Measurements from ENCODE around the gene ARPC5L. TPM values are rescaled to one million over a fixed set of nuclear protein-coding genes. Genes with fewer than 3 reads are reported as not detected.

ARPC5L gene
- total and polyA plus RNA-seq, 9 of the 15 experiments (the other 6 are each of a cell fraction or from before 2014, with no cell fraction given), result 25.4 to 113 (median 63.8) TPM

- TF ChIP-seq SRSF1 (IDR thresholded peaks at IDR 0.05; ENCODE audit: low read depth, low read length), result no peak
- no peak for TF ChIP-seq ZNF408 (CRISPR knock-in tag; IDR thresholded peaks at IDR 0.05; ENCODE audit: low read depth)
- TF ChIP-seq ZNF384 (IDR thresholded peaks at IDR 0.05; ENCODE audit: low read depth, low read length), result no peak
- peak; percentile 76; the same call in 1 of the 2 replicates for TF ChIP-seq FOXP4 (CRISPR knock-in tag; IDR thresholded peaks at IDR 0.05; ENCODE audit: borderline replicate concordance)
- TF ChIP-seq MLX (CRISPR knock-in tag; conservative IDR thresholded peaks at IDR 0.05), result peak in 1 of 2 experiments; percentile 17; a peak in 1 of 4 replicates
- TF ChIP-seq ZSCAN29 (IDR thresholded peaks at IDR 0.05), result no peak
- TF ChIP-seq BHLHE40 (IDR thresholded peaks at IDR 0.05; ENCODE audit: low read length), result peak; percentile 34; the same call in 1 of the 2 replicates
- TF ChIP-seq CHD2 (IDR thresholded peaks at IDR 0.05; ENCODE audit: low read depth, low read length), result peak; percentile 59
- peak; percentile 46; the same call in 1 of the 2 replicates for TF ChIP-seq TAF7 (tag; IDR thresholded peaks at IDR 0.05)
- TF ChIP-seq RFX7 (CRISPR knock-in tag; IDR thresholded peaks at IDR 0.05), result no peak
- no peak for TF ChIP-seq NR2C2 (CRISPR knock-in tag; IDR thresholded peaks at IDR 0.05)
- peak; percentile 44; the same call in 1 of the 2 replicates for TF ChIP-seq NR2C2 (tag; IDR thresholded peaks at IDR 0.05)
- no peak for TF ChIP-seq ZNF717 (CRISPR knock-in tag; IDR thresholded peaks at IDR 0.05)
- TF ChIP-seq MED1 (CRISPR knock-in tag; IDR thresholded peaks at IDR 0.05; ENCODE audit: borderline replicate concordance), result no peak
- TF ChIP-seq NKRF (IDR thresholded peaks at IDR 0.05; ENCODE audit: borderline replicate concordance), result peak; percentile 85
- TF ChIP-seq MAZ (CRISPR knock-in tag; conservative IDR thresholded peaks at IDR 0.05 in 1 of 2, IDR thresholded peaks at IDR 0.05 in 1 of 2), result peak; percentile 58 to 70; a peak in 2 of 4 replicates
- 0 out of 2 replicates have a peak, but pooled peaks have one; percentile 55 for TF ChIP-seq ZNF511 (CRISPR knock-in tag; IDR thresholded peaks at IDR 0.05)
- TF ChIP-seq SRSF3 (IDR thresholded peaks at IDR 0.05; ENCODE audit: insufficient read depth, low read length), result 0 out of 2 replicates have a peak, but pooled peaks have one; percentile 81
- TF ChIP-seq RAD51 (IDR thresholded peaks at IDR 0.05; ENCODE audit: borderline replicate concordance, low read depth), result peak; percentile 39; the same call in 1 of the 2 replicates
- peak; percentile 61 for TF ChIP-seq FIP1L1 (IDR thresholded peaks at IDR 0.05; ENCODE audit: low read depth, low read length, poor library complexity, severe bottlenecking)
- no peak for TF ChIP-seq ZNF347 (CRISPR knock-in tag; IDR thresholded peaks at IDR 0.05; ENCODE audit: low read depth)
- TF ChIP-seq MCM5 (IDR thresholded peaks at IDR 0.05; ENCODE audit: low read depth), result no peak
These were observed 6.9 kb downstream of the ARPC5L start (continued) for GRCh38 chr9:124868511-124869465.
